OCI-LY7 (cell line): ENCODE data around the gene IDUA.

Experiments
- EZH2phosphoT487 ChIP-seq: fragments of 200-600 bp; sonication (generic); IDR thresholded peaks from 2 replicates; pipeline ENCODE4 v1.6.1; 2018; ENCODE audit warnings: low read depth, borderline replicate concordance, mild to moderate bottlenecking, mixed run types, antibody characterized with exemption, low read length, moderate library complexity, mixed read lengths
- TF ChIP-seq, protein P1 (sequence below): fragments of 200-600 bp; sonication (generic); conservative IDR thresholded peaks from 2 replicates; pipeline ENCODE4 v1.5.1; 2014; ENCODE audit warnings: mild to moderate bottlenecking, antibody characterized with exemption, low read length, moderate library complexity, mixed read lengths

DNA sequence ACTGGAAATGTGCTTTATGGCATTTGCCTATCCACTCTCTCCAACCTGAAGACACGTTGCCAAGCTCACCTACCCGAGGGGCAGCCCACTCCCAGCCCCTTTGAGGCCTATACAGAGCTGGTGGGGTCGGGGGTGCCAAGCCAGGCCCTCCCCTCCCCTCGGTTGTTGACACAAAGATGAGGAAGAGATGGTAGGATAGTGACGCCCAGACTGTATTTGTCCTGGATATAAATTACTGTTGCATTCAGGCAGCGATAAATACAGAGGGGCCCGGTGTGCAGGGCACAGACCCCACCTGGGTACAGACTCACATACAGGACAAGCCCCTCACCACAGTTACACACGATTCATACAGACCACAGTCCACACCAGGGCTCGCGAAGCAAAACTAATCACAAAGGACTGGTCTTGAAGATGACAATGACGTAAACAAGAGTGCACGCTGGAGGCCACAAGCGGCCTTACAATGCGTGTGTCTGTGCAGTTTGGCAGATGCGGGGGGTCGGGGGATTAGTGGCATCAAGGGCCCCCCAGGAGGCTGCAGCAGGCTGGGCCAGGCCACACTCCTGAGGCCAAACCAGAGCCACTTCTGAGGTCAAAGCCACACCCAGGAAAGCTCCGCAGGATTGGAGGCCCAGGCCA, 28.0 kb upstream of the IDUA start:
- TF ChIP-seq, protein P1, sequence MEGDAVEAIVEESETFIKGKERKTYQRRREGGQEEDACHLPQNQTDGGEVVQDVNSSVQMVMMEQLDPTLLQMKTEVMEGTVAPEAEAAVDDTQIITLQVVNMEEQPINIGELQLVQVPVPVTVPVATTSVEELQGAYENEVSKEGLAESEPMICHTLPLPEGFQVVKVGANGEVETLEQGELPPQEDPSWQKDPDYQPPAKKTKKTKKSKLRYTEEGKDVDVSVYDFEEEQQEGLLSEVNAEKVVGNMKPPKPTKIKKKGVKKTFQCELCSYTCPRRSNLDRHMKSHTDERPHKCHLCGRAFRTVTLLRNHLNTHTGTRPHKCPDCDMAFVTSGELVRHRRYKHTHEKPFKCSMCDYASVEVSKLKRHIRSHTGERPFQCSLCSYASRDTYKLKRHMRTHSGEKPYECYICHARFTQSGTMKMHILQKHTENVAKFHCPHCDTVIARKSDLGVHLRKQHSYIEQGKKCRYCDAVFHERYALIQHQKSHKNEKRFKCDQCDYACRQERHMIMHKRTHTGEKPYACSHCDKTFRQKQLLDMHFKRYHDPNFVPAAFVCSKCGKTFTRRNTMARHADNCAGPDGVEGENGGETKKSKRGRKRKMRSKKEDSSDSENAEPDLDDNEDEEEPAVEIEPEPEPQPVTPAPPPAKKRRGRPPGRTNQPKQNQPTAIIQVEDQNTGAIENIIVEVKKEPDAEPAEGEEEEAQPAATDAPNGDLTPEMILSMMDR: no peak
- no peak for TF ChIP-seq EZH2phosphoT487
